GM12892 (cell line): ENCODE results near the gene ASH1L.
"Not testable (repeated sequence)": the region's sequence is repeated elsewhere in the genome, so short reads cannot be mapped to it uniquely, and the experiment has no call there.

ENCODE experiments used
- DNase-seq: peaks from one replicate; pipeline ENCODE4 v3.0.0; 2011; ENCODE audit not compliant: insufficient read length
- FAIRE-seq: peaks from 2 replicates; lab custom pipeline; 2011; peaks lifted over from hg19 to GRCh38; lab: Jason Lieb, UNC
- POLR2A ChIP-seq: IDR thresholded peaks from 2 replicates; pipeline ENCODE4 v1.6.1; 2011; ENCODE audit warnings: low read depth, low read length, control low read depth
- POLR2AphosphoS5 ChIP-seq: IDR thresholded peaks from 2 replicates; pipeline ENCODE4 v1.6.1; 2011; ENCODE audit warnings: low read depth, low read length, control low read depth
- TAF1 ChIP-seq: IDR thresholded peaks from 2 replicates; pipeline ENCODE4 v1.6.1; 2011; ENCODE audit warnings: low read depth, mild to moderate bottlenecking, control low read depth, low read length, borderline replicate concordance

Gene ASH1L

DNA sequence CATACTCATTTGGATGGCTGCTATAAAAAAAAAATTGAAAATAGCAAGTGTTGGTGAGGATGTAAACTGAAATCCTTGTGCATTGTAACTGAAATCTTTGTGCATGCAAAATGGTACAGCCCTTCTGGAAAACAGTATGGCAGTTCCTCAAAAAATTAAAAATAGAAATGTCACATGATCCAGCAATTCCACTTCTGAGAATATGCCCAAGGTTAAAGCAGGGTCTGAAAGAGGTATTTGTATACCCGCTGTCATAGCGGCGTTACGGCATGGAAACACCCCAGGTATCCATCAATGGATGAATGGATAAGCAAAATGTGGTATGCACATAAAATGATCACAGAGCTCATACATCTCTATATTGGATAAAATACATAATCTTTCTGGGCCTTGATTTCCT is 125.2 kb downstream of the ASH1L start:
- no peak for DNase-seq
- TF ChIP-seq POLR2AphosphoS5: no peak
- TF ChIP-seq TAF1: no peak
- no peak for TF ChIP-seq POLR2A
- no peak for FAIRE-seq

DNA sequence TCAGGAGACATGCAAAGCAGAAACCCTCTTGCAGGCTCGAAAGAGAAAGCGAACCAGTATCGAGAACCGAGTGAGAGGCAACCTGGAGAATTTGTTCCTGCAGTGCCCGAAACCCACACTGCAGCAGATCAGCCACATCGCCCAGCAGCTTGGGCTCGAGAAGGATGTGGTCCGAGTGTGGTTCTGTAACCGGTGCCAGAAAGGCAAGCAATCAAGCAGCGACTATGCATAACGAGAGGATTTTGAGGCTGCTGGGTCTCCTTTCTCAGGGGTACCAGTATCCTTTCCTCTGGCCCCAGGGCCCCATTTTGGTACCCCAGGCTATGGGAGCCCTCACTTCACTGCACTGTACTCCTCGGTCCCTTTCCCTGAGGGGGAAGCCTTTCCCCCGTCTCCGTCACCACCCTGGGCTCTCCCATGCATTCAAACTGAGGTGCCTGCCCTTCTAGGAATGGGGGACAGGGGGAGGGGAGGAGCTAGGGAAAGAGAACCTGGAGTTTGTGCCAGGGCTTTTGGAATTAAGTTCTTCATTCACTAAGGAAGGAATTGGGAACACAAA is 128.7 kb downstream of the ASH1L start:
- FAIRE-seq, DNase-seq: not testable (repeated sequence)

DNA sequence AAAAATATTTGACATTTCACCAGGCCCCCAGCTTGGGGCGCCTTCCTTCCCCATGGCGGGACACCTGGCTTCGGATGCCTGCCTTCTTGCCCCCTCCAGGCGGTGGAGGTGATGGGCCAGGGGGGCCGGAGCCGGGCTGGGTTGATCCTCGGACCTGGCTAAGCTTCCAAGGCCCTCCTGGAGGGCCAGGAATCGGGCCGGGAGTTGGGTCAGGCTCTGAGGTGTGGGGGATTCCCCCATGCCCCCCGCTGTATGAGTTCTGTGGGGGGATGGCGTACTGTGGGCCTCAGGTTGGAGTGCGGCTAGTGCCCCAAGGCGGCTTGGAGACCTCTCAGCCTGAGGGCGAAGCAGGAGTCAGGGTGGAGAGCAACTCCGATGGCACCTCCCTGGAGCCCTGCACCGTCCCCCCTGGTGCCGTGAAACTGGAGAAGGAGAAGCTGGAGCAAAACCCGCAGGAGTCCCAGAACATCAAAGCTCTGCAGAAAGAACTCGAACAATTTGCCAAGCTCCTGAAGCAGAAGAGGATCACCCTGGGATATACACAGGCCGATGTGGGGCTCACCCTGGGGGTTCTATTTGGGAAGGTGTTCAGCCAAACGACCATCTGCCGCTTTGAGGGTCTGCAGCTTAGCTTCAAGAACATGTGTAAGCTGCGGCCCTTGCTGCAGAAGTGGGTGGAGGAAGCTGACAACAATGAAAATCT is 129.3 kb downstream of the ASH1L start:
- not testable (repeated sequence) for DNase-seq, FAIRE-seq

- no peak for FAIRE-seq
- no peak for DNase-seq
- TF ChIP-seq TAF1 (no peak), POLR2A (no peak), POLR2AphosphoS5 (no peak)
Observed at GRCh38 chr1:155424091-155424490, 138.5 kb downstream of the ASH1L start.

DNA sequence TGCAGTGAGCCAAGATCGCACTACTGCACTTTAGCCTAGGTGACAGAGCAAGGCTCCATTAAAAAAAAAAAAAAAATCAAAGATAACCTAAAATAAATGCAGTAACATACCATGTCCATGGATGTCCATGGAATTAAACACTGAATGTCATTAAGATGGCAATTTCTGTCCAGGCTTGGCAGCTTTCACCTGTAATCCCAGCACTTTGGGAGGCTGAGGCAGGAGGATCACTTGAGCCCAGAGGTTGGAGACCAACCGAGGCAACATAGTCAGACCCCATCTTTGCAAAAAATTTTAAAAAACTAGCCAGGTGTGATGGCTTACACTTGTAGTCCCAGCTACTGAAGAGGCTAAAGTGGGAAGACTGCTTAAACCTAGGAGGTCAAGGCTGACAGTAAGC is 141.8 kb downstream of the ASH1L start:
- no peak for FAIRE-seq
- no peak for TF ChIP-seq TAF1
- no peak for TF ChIP-seq POLR2AphosphoS5
- TF ChIP-seq POLR2A: no peak
- no peak for DNase-seq

DNA sequence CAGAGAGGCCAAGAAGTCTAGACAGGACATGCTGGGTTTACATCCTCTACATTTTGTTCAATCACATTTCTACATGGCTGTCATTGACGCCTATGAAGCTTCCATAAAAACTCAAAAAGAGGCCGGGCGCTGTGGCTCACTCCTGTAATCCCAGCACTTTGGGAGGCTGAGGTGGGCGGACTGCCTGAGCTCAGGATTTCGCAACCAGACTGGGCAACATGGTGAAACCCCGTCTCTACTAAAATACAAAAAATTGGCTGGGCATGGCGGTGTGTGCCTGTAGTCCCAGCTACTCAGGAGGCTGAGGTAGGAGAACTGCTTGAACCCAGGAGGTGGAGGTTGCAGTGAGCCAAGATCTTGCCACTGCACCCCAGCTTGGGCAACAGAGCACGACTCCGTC is 150.8 kb downstream of the ASH1L start:
- FAIRE-seq: not testable (repeated sequence)

DNA sequence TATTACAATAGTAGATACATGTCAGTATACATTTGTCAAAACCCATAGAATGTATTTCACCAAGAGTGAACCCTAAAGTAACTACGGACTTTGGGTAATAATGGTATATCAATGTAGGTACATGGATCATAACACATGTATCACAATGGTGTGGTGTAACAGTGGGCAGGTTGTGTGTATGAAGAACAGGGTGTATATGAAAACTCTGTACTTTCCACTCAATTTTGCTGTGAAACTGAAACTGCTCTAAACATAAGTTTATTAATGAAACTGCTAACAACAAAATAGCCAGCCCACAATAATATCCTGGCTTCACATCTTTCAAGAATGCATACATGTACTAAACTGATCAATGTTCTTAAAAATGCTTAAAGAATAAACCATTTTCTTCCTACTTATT is 151.7 kb downstream of the ASH1L start:
- FAIRE-seq: peak; percentile 89
- DNase-seq: no peak
- no peak for TF ChIP-seq POLR2A
- no peak for TF ChIP-seq TAF1
- no peak for TF ChIP-seq POLR2AphosphoS5

More for the DNA sequence above, 150.8 kb downstream of the ASH1L start:
- DNase-seq: not testable (repeated sequence)

- FAIRE-seq (no peak), DNase-seq (no peak)
- TF ChIP-seq POLR2A: no peak
- no peak for TF ChIP-seq POLR2AphosphoS5
- TF ChIP-seq TAF1: no peak
Observed at GRCh38 chr1:155396874-155397476, 165.6 kb downstream of the ASH1L start.

DNA sequence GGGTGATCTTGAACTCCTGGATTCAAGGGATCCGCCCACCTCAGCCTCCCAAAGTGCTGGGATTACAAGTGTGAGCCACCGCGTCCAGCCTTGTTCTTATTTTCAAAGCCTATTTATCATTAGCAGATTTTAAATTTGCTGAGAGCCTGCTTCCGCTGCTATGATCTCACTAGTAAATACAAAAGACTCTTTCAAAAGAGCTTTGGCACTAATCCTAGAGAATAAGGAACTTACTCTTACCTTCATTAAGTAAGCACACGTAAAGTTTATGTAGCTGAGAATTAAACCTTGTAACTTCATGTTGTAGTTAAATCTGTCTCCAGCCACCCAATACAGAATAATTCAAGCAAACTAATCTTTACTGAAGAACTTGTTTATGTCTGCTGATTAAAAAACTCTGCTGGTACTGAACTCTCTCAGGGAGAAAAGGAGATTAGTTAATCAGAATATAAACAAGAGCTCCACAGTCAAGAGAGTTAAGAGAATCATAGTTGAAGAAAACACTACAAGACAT is 169.6 kb downstream of the ASH1L start:
- FAIRE-seq: no peak
- no peak for TF ChIP-seq TAF1
- TF ChIP-seq POLR2A: no peak
- no peak for TF ChIP-seq POLR2AphosphoS5
- no peak for DNase-seq

DNA sequence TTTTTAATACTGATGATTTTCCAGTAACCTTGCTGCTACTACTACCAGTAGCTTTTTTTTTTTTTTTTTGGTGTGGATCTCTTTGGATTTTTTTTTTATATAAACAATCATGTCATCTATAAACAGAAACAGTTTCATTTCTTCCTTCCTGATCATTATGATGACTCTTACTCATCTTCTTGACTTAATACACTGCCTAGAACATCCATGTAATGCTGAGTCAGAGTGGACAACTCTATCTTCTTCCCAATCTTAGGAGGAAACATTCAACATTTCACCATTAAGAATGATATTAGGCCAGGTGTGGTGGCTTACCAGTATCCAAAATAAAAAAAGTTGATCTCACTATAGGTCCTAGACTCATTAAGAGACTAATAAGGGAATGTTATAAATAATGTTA is 172.8 kb downstream of the ASH1L start:
- no peak for TF ChIP-seq POLR2A
- TF ChIP-seq TAF1: no peak
- TF ChIP-seq POLR2AphosphoS5: no peak
- no peak for DNase-seq
- FAIRE-seq: no peak

- not testable (repeated sequence) for FAIRE-seq, DNase-seq
Observed at GRCh38 chr1:155385836-155386235, 176.8 kb downstream of the ASH1L start.

GRCh38 chr1:155383406-155383805 is 179.2 kb downstream of the ASH1L start:
- FAIRE-seq: peak; percentile 67
- DNase-seq: no peak
- TF ChIP-seq POLR2AphosphoS5: no peak
- no peak for TF ChIP-seq POLR2A
- no peak for TF ChIP-seq TAF1

DNA sequence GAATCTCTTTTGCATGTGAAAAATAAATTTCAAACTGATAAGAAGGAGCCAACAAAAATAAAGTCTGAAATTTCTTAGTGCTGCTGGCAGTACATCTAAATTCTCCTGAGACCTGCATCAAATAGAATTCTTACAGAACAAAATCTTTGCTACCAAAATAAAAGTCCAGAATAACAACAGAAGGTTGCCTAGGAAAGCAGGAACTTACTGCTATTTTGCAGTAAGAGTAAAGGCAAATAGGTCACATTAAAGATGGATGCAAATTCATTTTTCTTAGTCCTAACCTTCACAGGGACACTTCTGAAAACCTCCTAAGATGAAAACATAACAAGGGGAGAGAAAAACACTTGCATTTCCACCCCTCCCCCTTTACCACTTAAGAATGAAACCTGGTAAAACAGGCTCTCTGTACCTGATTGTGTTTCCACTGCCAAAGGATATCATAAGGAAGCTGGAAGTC is 182.9 kb downstream of the ASH1L start:
- DNase-seq (no peak), FAIRE-seq (no peak)
- TF ChIP-seq POLR2AphosphoS5: no peak
- no peak for TF ChIP-seq POLR2A
- TF ChIP-seq TAF1: no peak
